Glutamatergic neuron (in vitro differentiated cells): ENCODE data around the gene PPIP5K2. TPM values are rescaled to one million over a fixed set of nuclear protein-coding genes. Genes with fewer than 3 reads are reported as not detected.

Experiments
- DNase-seq: peaks from one replicate; pipeline ENCODE4 v3.0.0; 2022
- H3K27ac Mint-ChIP-seq: one replicate; pipeline ENCODE4 v1.8.0; 2020; ENCODE audit warnings: mild to moderate bottlenecking, mixed read lengths, inconsistent platforms; ENCODE audit not compliant: unreplicated experiment
- H3K27me3 Mint-ChIP-seq: one replicate; pipeline ENCODE4 v1.8.0; 2020; ENCODE audit warnings: mild to moderate bottlenecking, moderate library complexity, mixed read lengths, inconsistent platforms; ENCODE audit not compliant: unreplicated experiment
- H3K36me3 Mint-ChIP-seq: one replicate; pipeline ENCODE4 v1.8.0; 2020; ENCODE audit warnings: mild to moderate bottlenecking, mixed read lengths, inconsistent platforms; ENCODE audit not compliant: unreplicated experiment
- H3K4me1 Mint-ChIP-seq: one replicate; pipeline ENCODE4 v1.8.0; 2020; ENCODE audit warnings: mild to moderate bottlenecking, low read depth, mixed read lengths, inconsistent platforms; ENCODE audit not compliant: unreplicated experiment
- H3K4me3 Mint-ChIP-seq: one replicate; pipeline ENCODE4 v1.8.0; 2020; ENCODE audit warnings: mild to moderate bottlenecking, mixed read lengths, inconsistent platforms; ENCODE audit not compliant: unreplicated experiment
- H3K9me3 Mint-ChIP-seq: one replicate; pipeline ENCODE4 v1.8.0; 2020; ENCODE audit warnings: mild to moderate bottlenecking, moderate library complexity, mixed read lengths, inconsistent platforms; ENCODE audit not compliant: unreplicated experiment
- total RNA-seq: library from RNA; stranded (reverse); fragmentation: NEBNext Ultra II Directional; extraction: Animal tissue kit (Norgen Biotek cat#: 25700); gene quantifications from one replicate; pipeline ENCODE4 v1.2.1, GENCODE V29; 2021; ENCODE audit not compliant: unreplicated experiment
- TF ChIP-seq, protein P1 (sequence below): fragments of 200-600 bp; sonication (generic); IDR thresholded peaks from one replicate; pipeline ENCODE4 v1.5.0; 2021; ENCODE audit not compliant: partially characterized antibody, unreplicated experiment

Gene PPIP5K2
- total RNA-seq, 1 donor from 2014 or later = 134 TPM

DNA sequence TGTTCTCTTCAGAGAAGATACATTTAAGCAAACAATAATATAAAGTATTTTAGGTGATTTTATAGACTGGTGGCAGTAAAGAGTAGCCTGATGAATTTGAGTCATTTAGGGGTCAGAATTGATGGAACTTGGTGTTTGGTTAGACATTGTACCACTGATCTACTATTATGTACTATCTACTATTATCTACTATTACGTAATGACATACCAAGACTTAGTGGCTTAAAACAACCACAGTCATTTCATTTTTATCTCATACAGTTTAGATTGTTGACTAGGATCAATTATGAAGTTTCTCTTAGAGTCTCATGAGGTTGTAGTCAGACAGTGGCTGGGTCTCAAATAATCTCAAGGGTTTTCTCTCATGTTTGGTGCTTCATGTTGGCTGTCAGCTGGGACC, 54.0 kb downstream of the PPIP5K2 start:
- no peak overlapping the region for H3K4me3 Mint-ChIP-seq
- H3K9me3 Mint-ChIP-seq = no peaks in the 10 kb centered on the region
- H3K27ac Mint-ChIP-seq = no peak overlapping the region
- H3K27me3 Mint-ChIP-seq = no peaks in the 10 kb centered on the region
- no peak for DNase-seq
- H3K36me3 Mint-ChIP-seq = no peaks in the 10 kb centered on the region
- H3K4me1 Mint-ChIP-seq = no peaks in the 10 kb centered on the region
- TF ChIP-seq, protein P1, sequence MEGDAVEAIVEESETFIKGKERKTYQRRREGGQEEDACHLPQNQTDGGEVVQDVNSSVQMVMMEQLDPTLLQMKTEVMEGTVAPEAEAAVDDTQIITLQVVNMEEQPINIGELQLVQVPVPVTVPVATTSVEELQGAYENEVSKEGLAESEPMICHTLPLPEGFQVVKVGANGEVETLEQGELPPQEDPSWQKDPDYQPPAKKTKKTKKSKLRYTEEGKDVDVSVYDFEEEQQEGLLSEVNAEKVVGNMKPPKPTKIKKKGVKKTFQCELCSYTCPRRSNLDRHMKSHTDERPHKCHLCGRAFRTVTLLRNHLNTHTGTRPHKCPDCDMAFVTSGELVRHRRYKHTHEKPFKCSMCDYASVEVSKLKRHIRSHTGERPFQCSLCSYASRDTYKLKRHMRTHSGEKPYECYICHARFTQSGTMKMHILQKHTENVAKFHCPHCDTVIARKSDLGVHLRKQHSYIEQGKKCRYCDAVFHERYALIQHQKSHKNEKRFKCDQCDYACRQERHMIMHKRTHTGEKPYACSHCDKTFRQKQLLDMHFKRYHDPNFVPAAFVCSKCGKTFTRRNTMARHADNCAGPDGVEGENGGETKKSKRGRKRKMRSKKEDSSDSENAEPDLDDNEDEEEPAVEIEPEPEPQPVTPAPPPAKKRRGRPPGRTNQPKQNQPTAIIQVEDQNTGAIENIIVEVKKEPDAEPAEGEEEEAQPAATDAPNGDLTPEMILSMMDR = no peak

DNA sequence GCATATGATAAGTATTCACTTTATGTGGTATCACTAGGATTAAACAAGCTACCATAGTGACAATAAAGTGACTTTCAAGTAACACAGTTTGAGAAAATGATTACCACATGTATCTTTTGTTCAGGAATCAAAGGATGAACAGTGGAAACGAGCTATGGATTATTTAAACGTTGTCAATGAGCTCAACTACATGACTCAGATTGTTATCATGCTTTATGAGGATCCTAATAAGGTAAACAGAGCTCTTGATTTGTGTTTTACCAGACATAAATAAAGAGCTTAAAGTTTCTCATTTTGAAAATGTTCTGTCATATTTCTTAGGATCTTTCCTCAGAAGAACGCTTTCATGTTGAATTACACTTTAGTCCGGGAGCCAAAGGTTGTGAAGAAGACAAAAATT, 57.4 kb downstream of the PPIP5K2 start:
- Mint-ChIP-seq H3K9me3 (no peaks in the 10 kb centered on the region), H3K36me3 (no peaks in the 10 kb centered on the region), H3K4me3 (no peak overlapping the region)

DNA sequence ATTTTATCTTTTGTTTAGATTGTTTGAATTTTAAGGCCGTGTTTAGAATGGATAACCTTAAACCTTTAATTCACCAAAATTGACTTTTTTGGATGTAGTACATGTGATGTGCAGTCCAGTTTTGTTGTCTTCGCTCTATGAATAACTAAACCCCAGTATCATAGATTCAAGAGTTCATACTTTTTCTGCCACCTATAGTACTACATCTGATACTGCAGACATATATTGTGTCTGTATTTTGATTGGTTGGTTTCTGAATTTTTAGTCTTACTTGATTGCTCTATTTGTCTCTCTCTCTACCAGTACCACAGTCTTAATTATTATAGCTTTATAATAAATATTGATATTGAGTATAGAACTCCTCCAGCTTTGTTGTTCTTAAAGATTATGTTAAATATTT, 58.1 kb downstream of the PPIP5K2 start:
- DNase-seq = no peak
- no peaks in the 10 kb centered on the region for H3K36me3 Mint-ChIP-seq
- H3K9me3 Mint-ChIP-seq = no peaks in the 10 kb centered on the region
- H3K27ac Mint-ChIP-seq = no peak overlapping the region
- TF ChIP-seq, protein P1 = no peak
- no peaks in the 10 kb centered on the region for H3K27me3 Mint-ChIP-seq
- H3K4me1 Mint-ChIP-seq = no peaks in the 10 kb centered on the region
- no peak overlapping the region for H3K4me3 Mint-ChIP-seq

More for the DNA sequence above, 57.4 kb downstream of the PPIP5K2 start:
- Mint-ChIP-seq H3K27ac (no peak overlapping the region), H3K27me3 (no peaks in the 10 kb centered on the region), H3K4me1 (no peaks in the 10 kb centered on the region)
- TF ChIP-seq, protein P1 = no peak
- no peak for DNase-seq

DNA sequence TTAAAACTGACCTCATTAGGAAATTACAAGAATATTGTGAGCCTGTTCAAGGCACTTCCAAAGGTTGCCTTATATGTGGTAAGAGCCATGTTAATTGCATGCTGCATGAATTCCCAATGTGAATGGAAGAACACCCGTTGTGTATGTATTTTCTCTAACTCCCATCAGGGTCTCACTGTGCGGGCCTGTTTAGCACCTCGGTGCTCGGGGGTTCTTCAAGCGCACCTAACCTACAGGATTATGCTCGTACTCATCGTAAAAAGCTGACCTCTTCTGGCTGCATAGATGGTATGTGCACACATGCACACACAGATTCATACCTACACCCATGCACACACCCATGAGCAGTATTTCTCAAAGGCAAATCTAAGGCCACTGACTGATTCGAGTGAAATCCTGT, 66.1 kb downstream of the PPIP5K2 start:
- TF ChIP-seq, protein P1 = no peak
- no peaks in the 10 kb centered on the region for H3K4me1 Mint-ChIP-seq

DNA sequence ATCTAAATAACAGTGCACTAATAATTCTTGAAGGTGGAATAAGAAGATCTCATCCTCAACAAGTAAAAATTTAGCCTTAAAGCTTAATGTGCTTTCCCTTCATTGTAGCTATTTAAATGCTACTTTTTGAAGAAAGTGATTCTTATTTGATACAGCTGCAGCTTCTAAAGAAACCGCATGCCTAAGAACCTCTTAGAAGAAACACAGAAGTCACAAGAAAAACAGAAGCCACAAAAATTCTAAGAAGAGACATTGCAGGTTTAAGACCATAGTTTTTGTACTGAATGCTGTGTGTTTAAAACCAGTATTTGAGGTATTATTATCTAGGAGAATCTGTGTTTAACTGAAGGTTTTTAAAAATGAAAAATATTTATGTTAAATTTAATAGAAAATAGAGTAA, 68.3 kb downstream of the PPIP5K2 start:
- DNase-seq = no peak
- H3K27me3 Mint-ChIP-seq = no peaks in the 10 kb centered on the region
- no peaks in the 10 kb centered on the region for H3K4me1 Mint-ChIP-seq
- no peaks in the 10 kb centered on the region for H3K9me3 Mint-ChIP-seq
- H3K4me3 Mint-ChIP-seq = no peak overlapping the region
- H3K36me3 Mint-ChIP-seq = no peaks in the 10 kb centered on the region
- H3K27ac Mint-ChIP-seq = no peak overlapping the region
- TF ChIP-seq, protein P1 = no peak

More for the DNA sequence above, 66.1 kb downstream of the PPIP5K2 start:
- no peaks in the 10 kb centered on the region for H3K27me3 Mint-ChIP-seq
- no peaks in the 10 kb centered on the region for H3K9me3 Mint-ChIP-seq
- H3K27ac Mint-ChIP-seq = no peak overlapping the region
- DNase-seq = no peak
- no peaks in the 10 kb centered on the region for H3K36me3 Mint-ChIP-seq
- no peak overlapping the region for H3K4me3 Mint-ChIP-seq
